Stimulated activated CD8-positive, alpha-beta memory T cell treated with anti-CD3 and anti-CD28 coated beads, Interleukin-12 subunit alpha, Interleukin-12 subunit beta, amount 100 ng/mL, for 24 hours (primary cell): ENCODE results near the gene SPRED2.

Experiments
- DNase-seq: peaks from one replicate; pipeline ENCODE4 v3.0.0-alpha.2; 2020; ENCODE audit errors: extremely low read depth

Gene SPRED2

DNA sequence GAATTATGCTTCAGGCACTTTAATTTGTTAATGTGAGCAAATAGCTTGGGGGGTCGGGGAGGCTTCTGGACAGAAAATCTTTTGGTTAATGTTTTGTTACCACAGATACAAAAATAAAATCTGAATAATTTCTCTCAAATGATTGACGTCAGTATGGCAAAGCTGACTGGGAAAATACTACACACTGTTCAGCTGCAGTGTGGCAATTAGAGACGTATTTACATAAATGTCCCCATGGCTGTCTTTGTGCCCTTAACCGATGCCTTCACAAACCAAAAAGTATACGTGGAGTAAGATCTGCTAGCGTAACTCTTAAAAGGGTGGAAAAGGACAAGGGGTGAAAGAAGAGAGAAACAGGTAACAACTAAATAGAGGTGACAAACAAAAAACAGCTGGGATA, 121.3 kb downstream of the SPRED2 start:
- DNase-seq: no peak

DNA sequence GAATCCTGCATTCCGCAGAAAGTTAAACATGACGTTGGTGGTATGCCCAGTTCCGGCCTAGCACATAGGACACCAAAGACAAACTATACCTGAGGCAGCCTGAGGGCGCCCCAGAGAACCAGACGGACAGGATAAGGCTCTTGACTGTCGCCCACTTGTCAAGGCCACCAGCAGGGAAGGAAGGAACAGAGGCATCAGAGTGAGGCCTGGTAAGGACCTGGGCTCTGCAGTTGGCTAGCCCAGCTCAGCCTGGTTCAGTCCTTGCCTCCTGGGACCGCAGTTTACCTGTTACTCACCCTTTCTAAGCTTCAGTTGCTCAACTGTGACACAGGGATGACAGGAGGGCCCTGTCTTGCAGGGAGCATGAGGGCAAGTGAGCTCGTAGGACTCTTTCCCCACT, 122.7 kb downstream of the SPRED2 start:
- no peak for DNase-seq

DNA sequence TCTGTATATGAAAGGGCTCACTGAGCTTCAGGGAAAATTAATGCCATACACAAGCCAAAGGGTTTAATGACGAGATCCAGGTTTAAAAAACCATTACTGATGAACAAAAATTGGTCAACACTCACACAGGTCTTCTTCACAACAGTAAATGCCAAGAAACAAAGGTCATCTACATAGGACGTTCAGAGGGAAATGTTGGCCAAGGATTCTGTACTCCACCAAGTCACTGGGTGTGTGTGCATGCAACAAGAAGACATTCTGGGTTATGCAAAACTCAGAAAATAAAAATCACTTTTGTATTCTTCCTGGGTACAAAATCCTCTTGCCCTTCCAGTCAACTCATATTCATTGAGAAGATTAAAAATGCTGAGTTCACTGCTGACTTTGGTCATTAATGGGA, 126.5 kb downstream of the SPRED2 start:
- DNase-seq: no peak

DNA sequence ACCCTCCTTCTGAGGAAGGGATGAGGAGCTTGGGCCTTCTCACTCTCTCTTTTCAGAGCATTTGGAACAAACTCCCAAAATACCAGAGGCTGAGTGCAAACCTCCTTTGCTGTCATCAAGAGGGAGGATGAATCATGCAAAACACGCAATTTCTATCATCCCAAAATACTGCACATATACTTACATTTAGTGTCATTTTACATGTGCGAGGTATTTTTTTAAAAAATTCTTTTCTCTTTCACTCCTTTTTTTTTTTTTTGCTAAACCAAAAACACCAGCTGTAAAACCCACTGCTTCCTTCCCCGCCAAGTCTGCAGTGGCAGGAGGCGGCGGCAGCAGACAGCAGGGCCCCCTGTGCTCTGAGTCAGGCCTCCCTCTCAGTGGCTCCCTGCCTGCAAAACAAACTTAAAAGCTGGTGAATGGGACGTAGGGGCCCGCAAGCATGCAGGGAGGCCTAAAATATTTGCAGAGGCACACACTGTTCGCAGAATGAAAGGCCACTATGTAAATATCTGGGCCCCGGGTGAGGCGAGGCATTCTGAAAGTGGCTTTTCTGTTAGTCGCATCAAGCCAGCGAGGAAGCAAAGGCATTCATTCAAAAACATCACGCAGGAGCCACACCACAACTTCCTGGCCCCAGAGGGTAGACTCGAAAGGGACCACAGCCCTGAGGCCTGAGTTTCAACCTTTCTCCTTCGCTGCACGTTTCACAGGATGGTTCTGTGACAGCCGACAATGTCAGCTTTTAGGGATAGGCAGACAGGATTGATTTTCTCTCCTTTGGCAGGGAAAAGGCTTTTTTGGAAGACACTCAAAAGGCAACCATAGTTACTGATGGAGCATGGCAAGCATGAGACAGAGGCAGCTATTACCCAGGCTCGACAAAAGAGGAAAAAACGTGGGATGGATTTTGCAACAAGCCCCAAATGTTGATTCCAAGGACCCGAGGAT, 131.4 kb downstream of the SPRED2 start:
- peak; percentile 49 for DNase-seq

DNA sequence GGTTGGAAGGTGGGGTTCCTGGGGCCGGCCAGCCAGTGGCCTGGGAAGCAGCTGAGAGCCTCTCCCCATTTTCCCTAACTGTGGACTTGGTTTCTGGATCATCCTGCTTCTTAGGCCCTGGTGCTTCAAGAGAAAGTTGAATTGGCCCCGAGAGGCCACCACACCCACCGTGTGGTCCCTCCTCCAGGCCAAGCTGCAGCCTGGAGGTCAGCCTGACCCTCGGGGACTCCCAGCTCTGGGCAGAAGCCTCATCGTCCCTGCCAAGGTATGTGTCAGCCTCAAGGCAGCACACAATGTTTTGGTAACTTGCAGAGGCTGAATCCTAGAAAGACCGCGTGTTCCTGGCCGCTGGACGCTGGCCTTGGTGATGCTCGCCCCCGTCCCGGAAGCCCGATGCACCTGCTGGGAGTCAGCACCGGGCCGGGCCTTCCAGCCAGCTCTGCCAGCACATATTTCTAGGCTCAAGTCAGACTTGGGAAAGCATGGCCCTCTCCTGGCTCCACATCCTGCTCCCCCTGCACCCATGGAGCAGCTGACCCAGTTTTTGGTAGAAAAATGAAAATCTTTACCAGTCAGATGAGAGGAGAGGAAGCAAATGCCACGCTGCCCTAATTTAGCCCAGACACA, 132.2 kb downstream of the SPRED2 start:
- no peak for DNase-seq

DNA sequence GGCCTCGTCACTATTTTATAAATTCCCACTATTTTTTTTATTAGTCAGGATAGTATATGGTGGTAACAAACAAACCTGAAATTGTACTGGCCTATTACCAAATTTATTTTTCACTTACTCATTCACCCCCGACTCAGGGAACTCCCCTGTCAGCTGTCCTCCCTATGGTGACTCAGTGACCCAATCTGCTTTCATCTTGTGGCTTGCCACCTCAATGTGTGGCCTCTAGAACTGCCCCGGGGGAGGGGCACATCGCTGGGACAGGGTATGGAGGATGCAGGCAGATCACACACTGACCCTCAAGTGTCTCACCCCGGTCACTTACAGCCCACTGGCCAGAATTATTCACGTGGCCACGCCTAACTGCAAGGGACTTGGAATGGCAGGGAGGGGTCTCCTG, 133.2 kb downstream of the SPRED2 start:
- no peak for DNase-seq

DNA sequence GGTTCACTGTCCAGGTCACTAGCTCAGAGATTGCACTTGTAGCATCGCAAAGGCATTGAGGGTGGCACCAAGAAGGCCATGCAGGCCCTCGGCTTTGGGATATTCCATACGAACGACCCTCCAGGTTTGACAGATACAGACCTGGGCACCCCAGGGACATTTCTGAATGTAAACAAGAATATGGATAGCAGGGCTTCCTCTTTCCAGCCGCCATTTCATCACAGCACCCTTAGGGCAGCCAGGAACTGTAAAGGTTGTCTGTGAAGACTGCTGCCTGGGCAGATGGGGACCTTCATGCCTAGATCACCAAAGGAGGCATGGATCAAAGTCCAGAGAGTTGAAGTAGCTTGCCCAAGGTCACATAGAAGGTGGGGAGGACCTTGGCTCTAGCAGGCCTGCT, 134.3 kb downstream of the SPRED2 start:
- no peak for DNase-seq

DNA sequence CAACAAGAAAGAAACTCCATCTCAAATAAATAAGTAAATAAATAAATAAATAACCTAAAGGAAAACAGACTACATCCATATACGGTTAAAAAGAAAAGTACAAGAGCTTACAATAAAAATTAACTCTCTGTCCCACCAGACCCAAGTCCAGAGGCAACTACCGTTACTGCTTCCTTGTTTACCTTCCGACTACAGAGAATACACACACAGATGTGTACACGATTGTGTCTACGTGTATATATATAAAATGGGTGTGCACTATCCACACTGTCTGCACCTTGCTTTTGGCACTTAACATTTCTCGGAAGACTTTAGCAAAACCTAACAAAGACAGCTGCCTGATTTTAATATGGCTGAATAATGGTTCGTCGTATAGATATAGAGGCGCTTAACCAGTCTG, 134.9 kb downstream of the SPRED2 start:
- DNase-seq: no peak

DNA sequence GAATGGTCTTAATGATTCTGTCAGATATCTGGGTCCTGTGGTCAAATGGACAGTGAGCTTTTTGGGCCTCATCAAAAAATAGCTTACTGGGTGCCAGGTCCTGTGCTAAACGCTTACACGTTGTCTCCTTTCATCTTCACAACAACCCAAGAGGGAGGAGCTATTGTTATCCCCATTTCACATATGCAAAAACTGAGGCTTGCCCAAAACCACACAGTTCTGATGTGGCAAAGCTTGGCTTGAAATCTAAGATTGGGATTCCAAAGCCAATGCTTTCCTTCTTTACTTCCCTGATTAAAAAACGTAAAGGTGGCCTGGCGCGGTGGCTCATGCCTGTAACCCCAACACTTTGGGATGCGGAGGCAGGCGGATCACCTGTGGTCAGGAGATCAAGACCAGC, 135.4 kb downstream of the SPRED2 start:
- no peak for DNase-seq

DNA sequence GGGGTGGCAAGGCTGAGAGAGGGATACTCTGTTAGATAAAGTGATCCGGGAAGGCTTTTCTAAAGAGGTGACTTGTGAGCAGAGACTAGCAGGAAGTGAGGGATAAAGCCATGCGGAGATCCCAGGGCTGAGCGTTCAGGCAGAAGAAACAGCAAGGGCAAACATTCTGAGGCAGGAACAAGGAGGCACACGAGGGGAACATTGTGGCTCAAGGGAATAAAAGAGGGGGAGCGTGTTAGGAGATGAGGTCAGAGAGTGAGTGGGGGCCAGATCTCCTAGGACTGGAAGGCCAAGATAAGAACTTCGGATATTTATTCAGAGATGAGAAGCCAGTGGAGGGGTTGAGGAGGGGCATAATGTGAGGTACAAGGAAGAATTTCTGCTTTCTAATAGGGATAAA, 137.7 kb downstream of the SPRED2 start:
- DNase-seq: no peak

DNA sequence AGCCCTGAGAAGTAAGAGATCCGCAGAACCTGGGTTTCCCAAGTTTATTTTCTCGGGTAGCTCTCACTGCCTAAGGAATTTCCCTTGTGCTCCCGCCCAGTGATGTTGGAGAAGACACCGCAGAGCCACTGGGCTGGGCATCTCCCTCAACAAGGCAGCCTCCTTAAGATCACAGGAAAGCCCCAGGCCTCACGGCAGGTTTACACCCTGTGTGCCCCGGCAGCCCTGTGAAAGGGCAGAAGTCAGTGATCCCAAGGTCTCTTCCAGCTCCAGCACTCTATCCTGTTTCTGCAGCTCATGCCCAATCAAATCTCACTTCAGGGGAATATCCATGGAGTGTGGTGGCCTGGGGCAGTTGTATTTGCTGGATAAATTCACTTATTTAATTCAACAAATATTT, 138.3 kb downstream of the SPRED2 start:
- no peak for DNase-seq

DNA sequence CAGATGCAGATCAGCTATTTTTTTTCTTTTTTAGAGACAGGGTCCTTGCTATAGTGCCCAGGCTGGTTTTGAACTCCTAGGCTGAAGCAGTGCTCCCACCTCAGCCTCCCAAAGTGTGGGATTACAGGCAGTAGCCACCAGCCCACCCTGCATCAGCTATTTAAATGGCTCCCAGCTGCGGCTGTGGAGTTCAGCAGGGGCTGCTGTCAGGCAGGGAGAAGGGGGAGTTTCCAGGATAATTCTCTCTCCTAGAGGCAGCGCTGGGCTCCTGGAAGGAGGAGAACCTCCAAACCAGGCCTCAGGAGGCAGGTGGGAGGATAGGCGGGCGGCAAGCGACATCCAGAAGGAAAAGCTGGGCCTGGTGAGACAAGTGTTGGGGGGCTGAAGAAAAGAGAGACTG, 139.0 kb downstream of the SPRED2 start:
- DNase-seq: no peak

DNA sequence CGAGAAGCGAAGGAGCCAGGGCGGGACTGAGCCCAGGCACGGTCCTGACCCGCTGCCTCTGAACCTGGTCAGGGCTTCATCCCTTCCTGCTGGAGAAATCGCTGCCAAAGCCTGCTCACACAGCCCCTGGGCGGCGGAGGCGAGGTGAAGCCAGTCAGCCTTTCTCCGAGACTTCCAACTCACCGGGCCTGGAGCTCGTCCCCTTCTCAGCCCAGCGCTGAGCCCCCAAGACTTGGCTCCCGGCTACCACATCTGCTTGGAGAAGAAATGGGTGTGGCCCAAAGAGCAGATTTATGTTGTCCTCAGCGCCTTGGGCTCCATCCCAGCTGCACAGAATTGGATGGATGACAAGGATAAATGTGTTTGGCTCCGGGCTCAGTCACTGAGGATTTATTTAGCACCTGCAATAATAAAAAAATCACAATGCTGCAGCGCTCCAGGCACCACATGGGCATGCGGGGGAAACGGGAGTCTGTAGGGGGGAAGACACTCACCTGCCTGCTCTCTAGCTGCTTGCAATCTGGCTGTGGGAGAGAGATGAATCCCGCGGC, 139.9 kb downstream of the SPRED2 start:
- DNase-seq: no peak

DNA sequence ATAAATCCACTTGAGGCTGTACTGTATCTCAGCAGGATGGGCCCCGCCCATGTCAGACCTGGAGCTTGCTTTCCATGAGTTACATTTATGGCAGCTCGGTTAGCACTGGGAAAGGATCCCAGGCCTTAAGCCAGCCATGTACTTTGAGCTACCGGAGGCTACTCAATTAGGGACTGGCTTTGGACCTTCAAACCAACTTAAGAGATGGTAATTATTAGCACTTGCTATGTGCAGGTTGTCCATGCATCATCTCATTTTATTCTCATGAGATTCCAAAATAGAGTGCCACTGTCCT, 140.3 kb downstream of the SPRED2 start:
- no peak for DNase-seq

DNA sequence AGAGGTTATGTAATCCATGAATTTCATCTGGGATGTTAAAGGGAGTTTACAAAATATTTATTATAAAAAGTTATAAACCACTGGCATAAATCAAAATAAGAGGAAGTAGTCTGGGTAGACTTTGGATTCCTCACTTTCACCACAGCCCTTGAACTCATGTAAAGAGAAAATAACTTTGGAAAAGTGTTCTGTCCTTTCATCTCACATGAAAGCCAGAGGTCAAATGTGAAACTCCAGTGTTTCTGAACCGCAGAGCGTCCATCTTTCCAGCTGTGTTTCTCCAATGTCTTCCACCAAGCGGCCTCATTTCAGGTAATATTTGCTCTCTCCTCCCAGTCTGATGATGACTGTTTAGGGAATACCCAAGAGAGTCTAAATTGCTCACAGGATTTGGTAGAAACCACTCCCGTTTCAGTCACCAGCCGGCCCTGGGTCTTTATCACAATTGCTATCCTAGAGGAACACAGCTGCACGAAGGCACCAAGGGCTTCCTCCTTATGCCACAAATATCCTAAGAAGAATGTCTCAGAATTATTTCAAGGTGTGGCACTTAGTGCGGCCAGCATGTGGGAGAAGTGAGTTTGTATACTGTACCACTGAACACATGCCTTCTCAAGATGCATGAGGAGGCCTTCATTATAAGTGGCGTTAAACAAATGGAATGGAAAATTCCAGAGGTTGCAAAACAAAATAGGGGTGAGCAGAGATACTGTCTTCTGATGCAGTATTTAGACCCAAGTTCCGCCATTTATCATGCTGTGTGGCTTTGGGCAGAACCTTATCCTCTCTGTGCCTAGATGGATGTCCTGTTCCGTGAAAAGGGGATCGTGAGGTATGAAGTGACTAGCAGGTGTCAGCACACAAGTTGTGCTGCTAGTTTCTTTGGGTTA, 140.9 kb downstream of the SPRED2 start:
- no peak for DNase-seq

DNA sequence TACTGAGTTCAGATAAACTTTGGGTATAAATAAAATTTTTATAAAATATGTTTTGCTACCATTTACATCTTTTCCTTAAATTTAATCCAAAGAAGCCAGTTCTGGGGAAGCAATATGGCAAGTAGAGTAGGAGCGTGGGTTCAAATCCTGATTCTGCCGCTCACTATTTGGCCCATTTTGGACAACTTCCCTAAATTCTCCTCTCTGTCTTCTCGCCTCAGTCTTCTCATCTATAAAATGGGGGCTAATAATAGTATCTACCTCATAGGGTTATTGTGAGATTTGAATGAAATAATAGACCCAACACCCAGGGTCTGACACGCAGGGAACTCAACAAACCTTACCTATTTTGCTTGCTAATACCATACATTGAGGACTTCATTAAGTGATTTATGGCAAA, 145.0 kb downstream of the SPRED2 start:
- DNase-seq: no peak

DNA sequence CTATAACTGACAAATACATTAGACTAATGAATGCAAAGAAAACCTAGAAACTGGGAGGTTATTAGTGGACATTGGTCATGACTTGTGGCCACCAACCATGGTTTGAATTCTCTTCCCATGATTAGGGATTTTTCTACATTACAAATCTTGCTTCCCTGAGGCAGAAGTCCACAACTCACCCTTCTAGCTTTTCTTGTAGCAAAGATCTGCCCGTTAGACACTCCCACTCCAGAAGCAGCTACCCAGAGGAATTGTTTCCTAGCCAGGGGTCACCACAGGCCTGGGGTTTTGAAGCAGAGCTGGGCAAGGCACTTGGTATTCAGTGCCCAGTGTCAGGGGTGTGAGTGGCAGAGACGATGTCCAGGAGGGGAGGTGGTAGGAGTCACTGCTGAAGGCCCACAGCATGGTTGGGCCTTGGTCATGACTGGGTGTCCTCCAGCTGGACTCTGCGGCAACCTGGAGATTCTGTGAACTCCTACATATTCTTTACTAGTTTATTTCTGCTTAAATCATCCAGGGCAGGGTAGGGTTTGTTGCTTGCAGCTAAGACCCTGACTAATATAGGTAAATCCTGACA, 149.8 kb downstream of the SPRED2 start:
- DNase-seq: no peak

DNA sequence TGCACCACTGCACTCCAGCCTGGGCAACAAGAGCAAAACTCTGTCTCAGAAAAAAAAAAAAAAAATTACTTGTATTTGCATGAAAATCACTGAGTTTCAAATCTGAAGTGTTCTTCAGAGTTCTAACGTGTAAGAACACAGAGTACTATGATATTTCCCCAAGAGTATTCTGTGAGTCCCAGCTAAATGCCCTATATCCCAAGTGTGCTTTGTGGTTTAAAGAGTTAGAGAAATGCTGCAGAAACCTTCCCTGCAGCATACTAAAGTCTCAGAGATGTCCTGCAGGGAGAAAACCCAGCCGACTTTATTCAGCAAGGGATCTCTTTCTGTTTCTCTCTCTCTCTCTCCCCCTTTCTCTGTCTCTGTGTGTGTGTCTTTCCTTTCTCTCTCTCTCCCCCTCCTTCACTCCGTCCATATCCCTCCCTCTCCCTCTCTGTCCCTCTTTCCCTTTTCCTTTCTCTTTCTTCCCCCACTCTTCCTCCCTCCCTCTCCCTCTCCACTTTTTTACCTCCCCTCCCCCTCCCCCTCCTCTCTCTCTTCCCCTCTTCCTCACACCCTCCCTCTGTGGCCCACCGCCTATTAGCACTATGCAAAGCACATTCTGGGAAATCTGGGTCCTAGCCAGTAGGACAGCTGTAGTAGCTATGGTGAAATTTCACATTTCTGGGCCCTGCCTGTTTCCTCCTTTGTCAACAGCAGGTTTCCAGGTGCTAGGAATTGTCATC, 150.6 kb downstream of the SPRED2 start:
- DNase-seq: no peak

DNA sequence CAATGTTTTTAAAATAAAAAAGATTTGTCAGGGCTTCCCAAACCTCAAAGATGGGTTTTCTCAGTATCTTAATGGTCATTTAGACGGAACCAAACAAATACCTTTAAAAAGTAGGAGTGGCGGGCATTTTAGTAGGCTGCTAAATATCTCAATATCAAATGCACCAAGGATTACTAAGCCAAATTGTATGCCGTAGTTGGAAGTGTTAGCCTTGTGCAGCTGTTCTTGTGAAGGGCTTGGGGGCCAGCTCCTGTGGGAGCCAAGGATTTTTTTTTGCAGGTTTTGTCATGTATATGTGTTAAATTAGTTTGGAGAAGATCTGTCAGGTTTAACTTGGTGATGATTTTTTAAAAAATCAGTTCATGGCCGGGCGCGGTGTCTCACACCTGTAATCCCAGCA, 152.6 kb downstream of the SPRED2 start:
- DNase-seq: no peak

DNA sequence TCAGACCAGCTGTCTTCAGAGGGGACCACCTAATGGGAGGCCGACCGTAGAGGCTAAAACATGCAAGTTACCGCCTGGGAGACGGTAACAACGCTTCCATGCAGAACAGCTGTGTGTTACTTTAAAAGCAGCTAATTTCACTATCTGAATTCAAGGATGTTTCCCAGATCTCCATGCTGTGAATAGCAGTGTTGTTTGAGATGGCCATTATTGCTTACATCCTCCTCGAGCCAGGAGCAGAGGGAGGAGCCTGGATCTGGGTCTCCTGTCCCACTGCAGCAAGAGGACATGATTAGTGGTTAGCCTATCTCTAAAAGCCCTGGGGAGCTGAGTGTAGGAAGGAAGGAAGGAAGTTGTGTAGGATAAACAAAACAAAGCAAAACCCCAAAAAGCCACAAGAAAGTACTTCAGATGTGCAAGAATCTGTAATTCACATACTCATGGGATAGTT, 153.8 kb downstream of the SPRED2 start:
- no peak for DNase-seq

DNA sequence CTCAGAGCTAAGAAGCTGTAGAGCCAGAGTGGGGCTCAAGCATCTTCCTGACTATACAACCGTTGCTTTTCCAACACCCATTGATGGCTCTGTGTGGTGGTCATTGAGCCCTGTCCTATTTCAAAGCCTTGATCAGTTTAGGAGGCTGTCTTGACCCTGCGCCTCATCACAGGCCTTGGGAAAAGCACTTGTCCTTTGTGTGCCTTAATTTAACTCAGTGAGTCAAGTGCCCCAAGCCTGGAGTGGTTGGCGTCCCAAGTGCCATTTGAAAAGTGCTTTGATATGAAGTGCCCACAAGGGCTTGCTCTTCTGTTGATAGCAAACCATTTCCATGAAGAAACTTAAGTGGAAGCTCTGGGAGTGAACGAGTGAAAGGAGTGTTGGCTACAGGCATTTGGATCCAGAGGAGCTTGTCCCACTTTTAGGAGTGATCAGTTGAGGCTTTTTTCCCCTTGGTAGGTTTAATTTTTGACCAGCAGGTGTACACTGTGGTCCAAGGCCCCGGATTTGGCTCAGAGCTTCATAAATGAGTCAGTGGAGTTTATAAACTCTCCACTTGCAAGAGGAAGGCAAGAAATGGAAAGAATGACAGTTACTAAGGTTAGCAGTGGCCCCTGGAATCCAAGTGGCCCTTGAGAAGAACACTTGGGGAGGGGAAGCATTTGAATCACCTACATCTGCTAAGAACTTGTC, 154.5 kb downstream of the SPRED2 start:
- no peak for DNase-seq
